Body of pancreas (tissue), 4 donors: ENCODE data around the gene SHROOM1. TPM values are rescaled to one million over a fixed set of nuclear protein-coding genes. Genes with fewer than 3 reads are reported as not detected.
A peak's percentile ranks its signal among the peaks of the same experiment; 100 is the strongest.

Experiments
- ATAC-seq: fragments of 150-250 bp; one replicate; pipeline ENCODE4 v1.9.1; 2016
- DNase-seq, 4 donors: peaks; one replicate each; pipeline ENCODE4 v3.0.0-alpha.2; 2019
- H3K27ac ChIP-seq, 4 donors: fragments of 200-600 bp; sonication (generic); 1 replicate in 3 of 4; 2 replicates in 1 of 4; pipeline versions ENCODE4 v1.5.1 to v1.6.1; 2016 to 2019; ENCODE audit warnings: mild to moderate bottlenecking in 1 of 4, mixed read lengths in 1 of 4, moderate library complexity in 1 of 4
- H3K27me3 ChIP-seq, 2 donors: fragments of 200-600 bp; sonication (generic); one replicate each; pipeline ENCODE4 v1.6.0; 2016; ENCODE audit warnings: mild to moderate bottlenecking in 1 of 2
- H3K36me3 ChIP-seq, 2 donors: fragments of 200-600 bp; sonication (generic); replicated peaks in 1 of 2; 2 replicates each; pipeline ENCODE4 v1.5.1; 2016; ENCODE audit warnings: low read depth in 2 of 2; ENCODE audit not compliant: insufficient read depth in 1 of 2
- H3K4me1 ChIP-seq: fragments of 200-600 bp; sonication (generic); one replicate; pipeline ENCODE4 v1.6.0; 2016
- H3K4me3 ChIP-seq, 2 donors: fragments of 200-600 bp; sonication (generic); 1 replicate in 1 of 2; 2 replicates in 1 of 2; pipeline ENCODE4 v1.5.1; 2016 to 2019
- H3K9me3 ChIP-seq, 3 donors: fragments of 200-600 bp; sonication (generic); 1 replicate in 2 of 3; 2 replicates in 1 of 3; pipeline ENCODE4 v1.5.1; 2016
- POLR2A ChIP-seq, 3 donors: fragments of 450-650 bp; IDR thresholded peaks; one replicate each; pipeline ENCODE4 v1.6.1; 2016; ENCODE audit warnings: antibody characterized with exemption in 3 of 3, mild to moderate bottlenecking in 2 of 3
- WGBS, 2 donors: methylation state at CpG; one replicate each; pipeline ENCODE4 v1.1.5; 2017; 5-methylcytosine and 5-hydroxymethylcytosine counted together
- intact Hi-C: fragments of 100-400 bp; cut with DNase I; formaldehyde crosslinking; loops from one replicate; pipeline ENCODE4 v1.15.1; 2023
- total RNA-seq, 2 donors: library from RNA; depleted of rRNA; stranded (reverse); fragments of >200 nt; gene quantifications; one replicate each; pipeline ENCODE4 v1.1.0, GENCODE V29; 2016
- TF ChIP-seq, protein P1 (sequence below), 7 experiments: fragments of 450-650 bp in 4 of 7; fragments of 200-600 bp in 3 of 7; sonication (generic) in 3 of 7; IDR thresholded peaks; one replicate each; pipeline ENCODE4 v1.5.1; 2016 to 2019; ENCODE audit warnings: antibody characterized with exemption in 7 of 7

The SHROOM1 gene
- total RNA-seq, 2 donors from 2014 or later: 19.5 to 27.4 TPM

GRCh38 chr5:132823481-132824050 lies 6.9 kb downstream of the SHROOM1 start:
- DNase-seq (no peak), ATAC-seq (no peak)
- Histone ChIP-seq H3K4me1 (peaks cover 24% of the 10 kb centered on the region), H3K9me3 (no peaks in the 10 kb centered on the region), H3K36me3 (no peaks in the 10 kb centered on the region), H3K27ac (no peak overlapping the region), H3K27me3 (no peaks in the 10 kb centered on the region), H3K4me3 (no peak overlapping the region)
- TF ChIP-seq, protein P1, sequence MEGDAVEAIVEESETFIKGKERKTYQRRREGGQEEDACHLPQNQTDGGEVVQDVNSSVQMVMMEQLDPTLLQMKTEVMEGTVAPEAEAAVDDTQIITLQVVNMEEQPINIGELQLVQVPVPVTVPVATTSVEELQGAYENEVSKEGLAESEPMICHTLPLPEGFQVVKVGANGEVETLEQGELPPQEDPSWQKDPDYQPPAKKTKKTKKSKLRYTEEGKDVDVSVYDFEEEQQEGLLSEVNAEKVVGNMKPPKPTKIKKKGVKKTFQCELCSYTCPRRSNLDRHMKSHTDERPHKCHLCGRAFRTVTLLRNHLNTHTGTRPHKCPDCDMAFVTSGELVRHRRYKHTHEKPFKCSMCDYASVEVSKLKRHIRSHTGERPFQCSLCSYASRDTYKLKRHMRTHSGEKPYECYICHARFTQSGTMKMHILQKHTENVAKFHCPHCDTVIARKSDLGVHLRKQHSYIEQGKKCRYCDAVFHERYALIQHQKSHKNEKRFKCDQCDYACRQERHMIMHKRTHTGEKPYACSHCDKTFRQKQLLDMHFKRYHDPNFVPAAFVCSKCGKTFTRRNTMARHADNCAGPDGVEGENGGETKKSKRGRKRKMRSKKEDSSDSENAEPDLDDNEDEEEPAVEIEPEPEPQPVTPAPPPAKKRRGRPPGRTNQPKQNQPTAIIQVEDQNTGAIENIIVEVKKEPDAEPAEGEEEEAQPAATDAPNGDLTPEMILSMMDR (IDR thresholded peaks at IDR 0.05): no peak
- TF ChIP-seq POLR2A (IDR thresholded peaks at IDR 0.05): no peak
- WGBS, 2 donors: 76 to 83% methylated on average over 2 to 7 of the region's 7 CpGs
- intact Hi-C loops: loop anchor here (5.0 kb wide), 1 partner anchor 71 kb away; no protein-coding TSS in a partner anchor

- H3K4me3 ChIP-seq: no peak overlapping the region
- intact Hi-C loops: loop anchor here (5.0 kb wide), 1 partner anchor 71 kb away; no protein-coding TSS in a partner anchor
- no peaks in the 10 kb centered on the region for H3K27me3 ChIP-seq
- ATAC-seq (peak; percentile 25), DNase-seq (peak; percentile 38 to 65 (median 52))
- no peaks in the 10 kb centered on the region for H3K9me3 ChIP-seq
- H3K36me3 ChIP-seq: no peaks in the 10 kb centered on the region
- H3K27ac ChIP-seq: peak overlapping the region in 1 of 4 donors; percentile 30
- peaks cover 17% of the 10 kb centered on the region for H3K4me1 ChIP-seq
- 26 to 60% methylated on average over 25 to 68 of the region's 68 CpGs for WGBS, 2 donors
- TF ChIP-seq, protein P1 (IDR thresholded peaks at IDR 0.05): peak in 1 of 7 experiments; percentile 13
- no peak for TF ChIP-seq POLR2A (IDR thresholded peaks at IDR 0.05)
Measured at GRCh38 chr5:132822650-132823480, 7.6 kb downstream of the SHROOM1 start.

GRCh38 chr5:132821791-132822190 lies 8.7 kb downstream of the SHROOM1 start:
- Histone ChIP-seq H3K27ac (peak overlapping the region in 2 of 4 donors; percentile 22 to 28), H3K4me1 (peaks cover 17% of the 10 kb centered on the region), H3K27me3 (no peaks in the 10 kb centered on the region), H3K9me3 (no peaks in the 10 kb centered on the region), H3K4me3 (no peak overlapping the region), H3K36me3 (no peaks in the 10 kb centered on the region)
- DNase-seq (no peak), ATAC-seq (no peak)
- intact Hi-C loops: loop anchor here (5.0 kb wide), 1 partner anchor 69 kb away; no protein-coding TSS in a partner anchor
- TF ChIP-seq, protein P1 (IDR thresholded peaks at IDR 0.05): no peak
- no peak for TF ChIP-seq POLR2A (IDR thresholded peaks at IDR 0.05)
- 55 to 63% methylated on average over 1 of the region's 1 CpG for WGBS, 2 donors

DNA sequence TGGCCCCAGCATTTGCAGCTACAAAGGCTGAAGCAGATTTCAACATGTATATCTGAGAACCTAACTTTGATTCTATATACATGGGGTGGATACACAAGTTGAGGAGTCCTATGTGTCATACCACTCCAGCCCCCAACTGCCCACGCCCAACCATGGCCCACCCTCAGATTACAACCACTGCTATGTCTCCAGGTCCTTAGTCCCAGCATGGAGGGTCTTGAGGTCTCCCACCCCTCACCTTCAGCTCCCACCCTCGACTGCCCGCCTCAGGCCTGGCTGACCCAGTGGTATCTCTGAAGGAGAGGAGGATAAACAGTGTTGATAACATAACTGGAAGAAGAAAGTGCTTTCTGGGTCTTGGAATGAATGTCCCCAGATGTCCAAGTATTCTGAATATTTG lies 9.1 kb downstream of the SHROOM1 start:
- Histone ChIP-seq H3K9me3 (no peaks in the 10 kb centered on the region), H3K27me3 (no peaks in the 10 kb centered on the region), H3K4me1 (peaks cover 17% of the 10 kb centered on the region), H3K27ac (peak overlapping the region in 2 of 4 donors; percentile 22 to 28), H3K36me3 (no peaks in the 10 kb centered on the region), H3K4me3 (no peak overlapping the region)
- WGBS, 2 donors: 61 to 65% methylated on average over 3 of the region's 3 CpGs
- ATAC-seq (no peak), DNase-seq (no peak)
- TF ChIP-seq, protein P1 (IDR thresholded peaks at IDR 0.05): no peak
- TF ChIP-seq POLR2A (IDR thresholded peaks at IDR 0.05): no peak
- intact Hi-C loops: loop anchor here (5.0 kb wide), 1 partner anchor 69 kb away; no protein-coding TSS in a partner anchor
